H1 (cell line): ENCODE results near the gene EPB41L4A.

Source experiments
- CREB1 ChIP-seq: IDR thresholded peaks from 2 replicates; pipeline ENCODE4 v1.6.1; 2012; ENCODE audit warnings: inconsistent platforms
- CTCF ChIP-seq, 3 experiments: IDR thresholded peaks; 1 replicate in 2 of 3; 2 replicates in 1 of 3; pipeline versions ENCODE4 v1.5.1 to v1.6.1; 2011; ENCODE audit warnings: low read length in 3 of 3, mild to moderate bottlenecking in 3 of 3, inconsistent platforms in 2 of 3, low read depth in 1 of 3, moderate library complexity in 1 of 3; ENCODE audit not compliant: insufficient read depth in 1 of 3; ENCODE audit errors: control extremely low read depth in 1 of 3
- EP300 ChIP-seq, 2 experiments: IDR thresholded peaks; 1 replicate in 1 of 2; 2 replicates in 1 of 2; pipeline ENCODE4 v1.6.1; 2011 to 2012; ENCODE audit warnings: low read depth in 2 of 2, low read length in 2 of 2, mild to moderate bottlenecking in 2 of 2, borderline replicate concordance in 1 of 2, inconsistent platforms in 1 of 2, moderate library complexity in 1 of 2
- JUN ChIP-seq: IDR thresholded peaks from 2 replicates; pipeline ENCODE4 v1.6.1; 2011; ENCODE audit warnings: low read depth, mild to moderate bottlenecking, improper control_type of control experiment, low read length
- POLR2A ChIP-seq, 2 experiments: IDR thresholded peaks; 1 replicate in 1 of 2; 2 replicates in 1 of 2; pipeline ENCODE4 v1.6.1; 2011; ENCODE audit warnings: low read depth in 2 of 2, low read length in 2 of 2, mild to moderate bottlenecking in 2 of 2; ENCODE audit errors: control extremely low read depth in 1 of 2
- RAD21 ChIP-seq, 2 experiments: IDR thresholded peaks in 1 of 2; conservative IDR thresholded peaks in 1 of 2; 2 replicates each; pipeline ENCODE4 v1.6.1; 2011; ENCODE audit warnings: low read depth in 2 of 2, low read length in 2 of 2, improper control_type of control experiment in 1 of 2, inconsistent platforms in 1 of 2, mild to moderate bottlenecking in 1 of 2, moderate library complexity in 1 of 2
- RFX5 ChIP-seq: IDR thresholded peaks from 2 replicates; pipeline ENCODE4 v1.6.1; 2011; ENCODE audit warnings: low read depth, low read length, improper control_type of control experiment, borderline replicate concordance
- SIN3A ChIP-seq, 2 experiments: IDR thresholded peaks in 1 of 2; conservative IDR thresholded peaks in 1 of 2; 2 replicates each; pipeline ENCODE4 v1.6.1; 2011 to 2012; ENCODE audit warnings: low read length in 2 of 2, improper control_type of control experiment in 1 of 2, low read depth in 1 of 2, mild to moderate bottlenecking in 1 of 2

- peak; percentile 8 to 30; a peak in 3 of 4 replicates for TF ChIP-seq RAD21 (IDR thresholded peaks at IDR 0.05 in 1 of 2, conservative IDR thresholded peaks at IDR 0.05 in 1 of 2; ENCODE audit: low read depth in 2 of 2, low read length in 2 of 2)
- no peak for TF ChIP-seq POLR2A (IDR thresholded peaks at IDR 0.05; ENCODE audit: control extremely low read depth in 1 of 2, low read depth in 2 of 2, low read length in 2 of 2)
- no peak for TF ChIP-seq SIN3A (conservative IDR thresholded peaks at IDR 0.05 in 1 of 2, IDR thresholded peaks at IDR 0.05 in 1 of 2; ENCODE audit: low read depth in 1 of 2, low read length in 2 of 2)
- TF ChIP-seq EP300 (IDR thresholded peaks at IDR 0.05; ENCODE audit: borderline replicate concordance in 1 of 2, low read depth in 2 of 2, low read length in 2 of 2) = no peak
- TF ChIP-seq JUN = no peak
- no peak for TF ChIP-seq CTCF (IDR thresholded peaks at IDR 0.05; ENCODE audit: control extremely low read depth in 1 of 3, insufficient read depth in 1 of 3, low read depth in 1 of 3, low read length in 3 of 3)
- TF ChIP-seq CREB1 = no peak
- no peak for TF ChIP-seq RFX5
Measured at GRCh38 chr5:112353678-112354077, 65.4 kb downstream of the EPB41L4A start.
